Aorta (tissue), 5 donors: ENCODE measurements around the gene TDRKH. TPM values are rescaled to one million over a fixed set of nuclear protein-coding genes. Genes with fewer than 3 reads are reported as not detected.

Experiments used
- ATAC-seq: fragments of 200-7000 bp; cut with Tn5 transposase; one replicate; pipeline ENCODE4 v1.9.1; 2022; ENCODE audit warnings: moderate library complexity; ENCODE audit not compliant: low FRiP score
- DNase-seq, 2 donors: peaks; one replicate each; pipeline ENCODE4 v3.0.0-alpha.2; 2020
- H3K27ac ChIP-seq, 2 donors: one replicate each; pipeline ENCODE4 v1.5.1; 2013; ENCODE audit warnings: low read length in 2 of 2, mild to moderate bottlenecking in 2 of 2, moderate library complexity in 2 of 2, control low read depth in 1 of 2, inconsistent platforms in 1 of 2, low read depth in 1 of 2
- H3K27me3 ChIP-seq, 2 donors: one replicate each; pipeline ENCODE4 v1.6.1; 2013; ENCODE audit warnings: control low read depth in 1 of 2, low read length in 1 of 2, mild to moderate bottlenecking in 1 of 2, moderate library complexity in 1 of 2; ENCODE audit not compliant: insufficient read depth in 2 of 2, control insufficient read depth in 1 of 2
- H3K36me3 ChIP-seq, 2 donors: one replicate each; pipeline ENCODE4 v1.6.1; 2013; ENCODE audit warnings: control low read depth in 1 of 2, low read length in 1 of 2, mild to moderate bottlenecking in 1 of 2; ENCODE audit not compliant: insufficient read depth in 2 of 2, control insufficient read depth in 1 of 2
- H3K4me1 ChIP-seq, 2 donors: one replicate each; pipeline ENCODE4 v1.6.1; 2013; ENCODE audit warnings: low read length in 2 of 2, control low read depth in 1 of 2, mild to moderate bottlenecking in 1 of 2, moderate library complexity in 1 of 2; ENCODE audit not compliant: insufficient read depth in 2 of 2, control insufficient read depth in 1 of 2
- H3K4me3 ChIP-seq, 2 donors: one replicate each; pipeline ENCODE4 v1.5.1; 2013; ENCODE audit warnings: low read length in 2 of 2, control low read depth in 1 of 2, mild to moderate bottlenecking in 1 of 2
- H3K9me3 ChIP-seq: one replicate; pipeline ENCODE4 v1.6.1; 2013; ENCODE audit warnings: mild to moderate bottlenecking, low read length; ENCODE audit not compliant: control insufficient read depth
- WGBS, 2 donors: extraction: QIAGEN DNeasy Blood & Tissue Kit; methylation state at CpG; one replicate each; pipeline ENCODE4 v1.1.7; 2013; 5-methylcytosine and 5-hydroxymethylcytosine counted together
- intact Hi-C, 2 donors: fragments of 100-400 bp; cut with DNase I; formaldehyde crosslinking; loops; one replicate each; pipeline versions ENCODE4 v1.14.2 to v1.15.0; 2022
- polyA plus RNA-seq, 2 donors: library from polyadenylated mRNA; stranded (reverse); fragments of 200-250 nt; gene quantifications; one replicate each; pipeline ENCODE4 v1.2.3, GENCODE V29; 2013
- total RNA-seq, 2 donors: library from RNA; stranded (reverse); fragmentation: NEBNext Ultra II Directional; extraction: Animal tissue kit (Norgen Biotek cat#: 25700); gene quantifications; one replicate each; pipeline ENCODE4 v1.2.1, GENCODE V29; 2021
- donor health status: healthy with polysubstance abuse.
- donor health status: Bipolar disorder and iron deficiency.
- donor health status: DM: no; HTN: no; CAD: no.
- donor health status: DM: no; HTN: no; CAD: no.
- donor health status: DM: yes; HTN: yes; CAD: no.

Gene TDRKH
- total and polyA plus RNA-seq, 4 donors, result 1.5 to 9.1 (median 3.1) TPM

DNA sequence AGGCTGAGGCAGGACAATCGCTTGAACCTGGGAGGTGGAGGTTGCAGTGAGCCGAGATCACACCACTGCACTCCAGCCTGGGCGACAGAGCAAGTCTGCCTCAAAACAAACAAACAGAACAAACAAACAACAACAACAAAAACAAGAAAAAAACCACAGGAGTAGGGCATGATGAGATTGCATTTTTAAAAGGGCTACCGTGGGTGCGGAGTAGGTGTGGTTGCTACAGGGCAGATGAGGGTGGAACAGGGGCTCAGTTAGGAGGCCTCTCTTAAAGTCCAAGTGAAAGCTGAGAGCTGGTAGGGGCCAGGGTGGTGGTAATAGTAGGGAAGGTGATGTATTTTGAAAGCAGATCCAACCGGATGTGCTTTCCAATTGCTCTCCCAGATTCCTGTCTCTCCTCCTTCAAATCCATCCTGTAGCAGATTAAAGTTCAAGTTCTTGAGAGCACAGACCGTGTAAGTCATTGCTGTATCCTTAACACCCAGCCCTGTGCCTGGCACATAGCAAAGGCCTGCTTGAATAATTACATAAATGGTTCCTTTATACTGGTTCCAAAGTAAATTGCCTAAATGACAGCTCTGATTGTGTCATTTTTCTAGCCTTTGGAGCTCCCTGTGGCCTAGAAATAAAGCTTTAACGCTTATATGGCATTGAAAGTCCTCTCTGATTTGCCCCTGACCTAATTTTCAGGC is 19.1 kb upstream of the TDRKH start:
- H3K36me3 ChIP-seq, result no peaks in the 10 kb centered on the region
- no peak for ATAC-seq
- no peaks in the 10 kb centered on the region for H3K4me1 ChIP-seq
- no peak overlapping the region for H3K27ac ChIP-seq
- H3K27me3 ChIP-seq, result no peaks in the 10 kb centered on the region
- no peak overlapping the region for H3K4me3 ChIP-seq
- 69 to 70% methylated on average over 8 of the region's 8 CpGs for WGBS, 2 donors
- DNase-seq, result no peak
- H3K9me3 ChIP-seq, result no peaks in the 10 kb centered on the region
- intact Hi-C loops, result no loop called here

DNA sequence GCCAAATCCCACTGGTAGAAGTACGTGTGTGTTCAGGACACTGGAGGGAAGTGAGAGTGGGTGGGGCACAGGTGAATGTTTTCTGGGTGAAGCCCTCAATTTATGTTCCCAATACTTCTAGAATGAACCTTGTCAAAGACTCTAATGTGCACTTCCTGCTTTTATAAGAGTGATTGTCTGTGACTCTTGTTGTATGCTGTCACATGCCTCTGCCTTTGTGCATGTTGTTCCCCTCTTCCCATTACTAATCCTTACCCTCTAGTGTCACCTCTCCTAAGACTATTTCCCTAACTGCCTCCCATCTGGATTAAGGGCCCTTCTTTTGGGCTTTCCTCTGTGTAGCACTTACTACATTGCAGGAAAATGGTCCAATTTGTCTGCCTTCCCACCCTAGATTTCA is 17.5 kb upstream of the TDRKH start:
- H3K36me3 ChIP-seq, result no peaks in the 10 kb centered on the region
- WGBS, 2 donors, result 70 to 71% methylated on average over 1 of the region's 1 CpG

DNA sequence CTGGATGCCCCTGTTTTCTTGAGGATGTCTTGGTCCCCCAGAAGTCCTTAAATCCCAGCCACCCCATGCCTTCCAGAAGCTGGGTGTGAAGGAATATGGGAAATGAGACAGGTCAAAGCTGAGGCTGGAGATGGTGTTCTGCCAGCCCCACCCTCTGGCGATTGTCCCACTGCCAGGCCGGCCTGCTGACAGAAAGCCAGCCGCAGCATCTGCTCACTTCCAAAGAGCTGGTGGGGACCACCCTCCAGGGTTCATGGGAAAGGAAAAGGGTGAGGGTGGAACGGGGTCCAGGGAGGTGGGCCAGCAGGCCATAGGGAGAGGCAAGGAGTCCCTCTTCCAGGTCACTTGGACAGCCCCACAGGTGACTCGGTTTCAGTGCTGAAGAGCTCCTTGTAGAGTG is 16.8 kb upstream of the TDRKH start:
- ATAC-seq (no peak), DNase-seq (no peak)
- no peak overlapping the region for H3K4me3 ChIP-seq
- no peak overlapping the region for H3K27ac ChIP-seq
- H3K27me3 ChIP-seq, result no peaks in the 10 kb centered on the region
- no peaks in the 10 kb centered on the region for H3K36me3 ChIP-seq
- H3K4me1 ChIP-seq, result no peaks in the 10 kb centered on the region
- WGBS, 2 donors, result 74 to 76% methylated on average over 5 of the region's 5 CpGs
- intact Hi-C loops, result no loop called here
- no peaks in the 10 kb centered on the region for H3K9me3 ChIP-seq

More for the DNA sequence above, 17.5 kb upstream of the TDRKH start:
- intact Hi-C loops, result no loop called here
- Histone ChIP-seq H3K27me3 (no peaks in the 10 kb centered on the region), H3K4me1 (no peaks in the 10 kb centered on the region), H3K9me3 (no peaks in the 10 kb centered on the region), H3K27ac (no peak overlapping the region), H3K4me3 (no peak overlapping the region)
- ATAC-seq (no peak), DNase-seq (no peak)

DNA sequence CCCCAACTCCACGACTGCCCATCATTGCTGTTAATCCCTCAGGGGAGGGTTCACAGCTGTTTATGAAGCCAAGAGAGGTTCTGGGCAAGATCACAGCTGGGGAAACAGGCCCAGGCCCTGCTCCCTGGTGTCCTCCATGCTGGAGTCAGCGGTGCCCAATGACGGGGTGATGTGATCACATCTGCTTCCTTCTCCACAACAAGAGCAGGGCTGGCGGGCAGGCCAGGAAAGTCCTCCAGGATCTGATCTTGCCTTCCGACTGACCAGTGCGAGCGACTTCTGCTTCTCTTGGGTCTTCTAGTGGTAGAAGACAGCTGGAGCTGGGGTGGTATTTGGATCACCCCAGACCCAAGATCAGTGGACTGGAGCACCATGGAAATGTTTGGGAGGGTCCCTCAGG is 15.9 kb upstream of the TDRKH start:
- Histone ChIP-seq H3K9me3 (no peaks in the 10 kb centered on the region), H3K4me1 (no peaks in the 10 kb centered on the region), H3K27me3 (no peaks in the 10 kb centered on the region), H3K27ac (no peak overlapping the region), H3K36me3 (no peaks in the 10 kb centered on the region), H3K4me3 (no peak overlapping the region)
- ATAC-seq, result no peak
- no peak for DNase-seq
- intact Hi-C loops, result no loop called here
- WGBS, 2 donors, result 85 to 88% methylated on average over 7 of the region's 7 CpGs

DNA sequence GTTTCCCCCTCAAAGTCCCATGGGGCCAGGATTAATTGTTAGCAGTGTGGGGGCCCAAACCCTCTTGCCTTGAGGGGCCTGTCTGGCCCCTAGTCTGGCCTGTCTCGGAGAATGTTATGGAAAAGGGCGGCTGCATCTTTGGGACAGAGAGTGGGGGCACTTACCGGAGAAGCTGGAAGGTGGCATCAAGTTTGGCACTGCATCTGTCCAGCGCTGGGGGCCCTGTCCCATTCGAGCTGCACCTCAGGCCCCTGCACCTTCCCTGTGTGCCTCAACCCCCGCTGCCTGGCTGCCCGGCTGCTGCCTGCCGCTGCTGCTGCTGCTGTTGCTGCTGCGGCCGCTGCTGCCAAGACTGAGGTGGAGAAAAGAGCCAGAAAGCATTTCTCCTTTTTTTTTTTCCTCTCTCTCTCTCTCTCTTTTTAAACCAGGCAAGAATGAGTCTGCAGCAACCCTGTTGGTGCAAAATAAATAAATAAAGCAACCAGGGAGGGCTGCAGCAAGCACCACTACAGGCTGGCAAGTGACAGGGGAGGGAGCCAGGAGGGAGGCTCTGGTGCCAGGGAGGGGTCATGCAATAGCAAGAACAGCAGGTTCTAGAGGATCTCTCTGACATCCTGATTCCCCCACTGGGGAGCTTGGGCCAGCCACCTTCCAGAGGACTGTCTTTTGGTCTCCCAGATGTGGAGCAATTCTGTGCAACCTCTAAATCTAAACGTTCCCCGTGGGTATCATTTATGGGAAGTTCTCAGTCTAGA is 14.9 kb upstream of the TDRKH start, which contains the start of gene LINGO4:
LINGO4 (minus strand) TSS at position 354 of the 755 bp plus-strand sequence. CDS start 2,715 bp downstream, outside the sequence.
- DNase-seq (no peak), ATAC-seq (no peak)
- Histone ChIP-seq H3K27me3 (no peaks in the 10 kb centered on the region), H3K4me3 (no peak within 1 kb of the TSS), H3K4me1 (no peaks in the 10 kb centered on the region), H3K36me3 (no peaks in the 10 kb centered on the region), H3K9me3 (no peaks in the 10 kb centered on the region), H3K27ac (no peak within 1 kb of the TSS)
- 31% methylated on average over 12 of the region's 12 CpGs for WGBS, 2 donors
- intact Hi-C loops, result no loop called here

DNA sequence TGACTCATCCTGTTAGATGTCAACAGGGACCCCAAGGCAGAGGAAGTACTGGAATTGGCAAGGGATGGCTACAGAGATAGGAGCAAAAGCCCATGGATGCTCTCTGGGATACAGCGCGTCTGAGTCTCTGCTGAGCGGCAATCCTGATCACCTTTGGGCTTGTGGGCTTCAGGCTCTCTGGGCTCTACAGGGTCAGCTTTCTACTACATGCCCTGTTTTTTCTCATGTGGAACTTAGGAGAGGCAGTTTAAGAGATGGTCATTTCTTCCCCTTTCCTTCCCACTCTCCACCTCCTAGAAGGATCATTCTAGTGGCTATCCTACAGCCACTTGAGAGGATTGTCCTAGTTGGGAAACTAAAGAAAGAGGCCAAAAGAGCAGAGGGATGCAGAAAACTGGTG is 13.6 kb upstream of the TDRKH start:
- WGBS, 2 donors, result 93 to 95% methylated on average over 3 of the region's 3 CpGs
- Histone ChIP-seq H3K9me3 (no peaks in the 10 kb centered on the region), H3K4me1 (no peaks in the 10 kb centered on the region), H3K36me3 (no peaks in the 10 kb centered on the region), H3K4me3 (no peak overlapping the region), H3K27me3 (no peaks in the 10 kb centered on the region), H3K27ac (no peak overlapping the region)
- intact Hi-C loops, result no loop called here
- ATAC-seq (no peak), DNase-seq (no peak)

DNA sequence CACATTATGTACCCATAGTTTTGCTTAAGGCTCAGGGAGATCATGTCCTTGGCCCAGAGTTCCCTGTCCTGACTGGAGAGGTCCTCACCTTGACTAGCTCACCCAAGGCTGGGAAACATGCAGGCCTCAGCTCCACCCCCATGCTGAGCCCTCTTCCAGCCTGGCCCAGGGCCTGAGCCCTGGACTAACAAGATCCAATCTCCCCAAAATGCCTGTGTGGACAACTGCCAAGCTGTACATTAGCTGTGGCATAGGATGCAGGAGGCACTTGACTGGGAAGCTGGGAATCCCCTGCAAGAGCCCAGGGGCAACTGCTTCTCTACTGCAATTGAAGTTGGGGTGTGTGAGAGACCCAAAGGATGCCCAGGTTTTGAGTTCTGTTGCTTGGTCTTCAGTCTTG is 12.9 kb upstream of the TDRKH start:
- no peaks in the 10 kb centered on the region for H3K36me3 ChIP-seq
- no peaks in the 10 kb centered on the region for H3K9me3 ChIP-seq
- no peaks in the 10 kb centered on the region for H3K27me3 ChIP-seq
- ATAC-seq, result no peak
- H3K4me3 ChIP-seq, result no peak overlapping the region
- DNase-seq, result no peak
- intact Hi-C loops, result no loop called here
- H3K4me1 ChIP-seq, result no peaks in the 10 kb centered on the region
- no peak overlapping the region for H3K27ac ChIP-seq

DNA sequence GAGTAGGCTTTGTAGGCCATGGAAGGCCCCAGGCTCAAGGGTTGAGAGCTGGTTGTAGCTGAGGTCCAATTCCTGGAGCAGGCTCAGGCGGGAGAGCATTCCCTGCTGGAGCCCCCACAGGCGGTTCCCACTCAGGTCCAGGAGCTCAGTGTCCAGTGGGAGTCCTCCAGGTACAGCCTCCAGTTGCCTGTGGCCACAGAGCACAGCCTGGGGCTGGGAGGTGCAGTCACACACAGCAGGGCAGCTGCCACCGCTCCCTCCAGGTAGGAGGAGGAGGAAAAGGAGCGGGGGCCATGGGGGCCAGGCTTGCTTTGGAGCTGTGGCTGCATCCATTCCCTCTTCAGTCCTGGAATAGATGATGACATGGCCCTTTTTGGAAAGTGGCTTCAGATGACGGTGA is 12.1 kb upstream of the TDRKH start:
- Histone ChIP-seq H3K9me3 (no peaks in the 10 kb centered on the region), H3K27ac (no peak overlapping the region), H3K36me3 (no peaks in the 10 kb centered on the region), H3K27me3 (no peaks in the 10 kb centered on the region), H3K4me1 (no peaks in the 10 kb centered on the region), H3K4me3 (no peak overlapping the region)
- no peak for ATAC-seq
- DNase-seq, result no peak
- 89 to 91% methylated on average over 5 of the region's 5 CpGs for WGBS, 2 donors
- intact Hi-C loops, result no loop called here

DNA sequence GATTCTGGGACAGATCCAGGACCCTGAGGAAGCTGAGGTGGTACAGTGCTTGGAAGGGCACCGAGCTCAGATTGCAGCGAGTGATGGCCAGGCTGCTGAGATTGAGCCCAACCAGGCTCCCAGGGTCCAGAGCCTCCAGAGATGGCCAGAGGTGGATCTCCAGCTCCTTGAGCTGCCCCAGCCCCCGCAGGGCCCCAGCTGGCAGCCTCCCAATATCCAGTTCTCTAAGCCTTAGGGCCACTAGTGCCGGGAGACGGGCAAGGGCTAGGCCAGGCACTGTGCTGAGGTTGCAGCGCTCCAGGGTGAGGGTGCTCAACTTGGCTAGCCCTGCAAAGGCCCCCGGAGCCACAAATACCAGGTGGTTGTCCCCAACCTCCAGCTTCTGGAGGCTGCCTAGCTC is 11.5 kb upstream of the TDRKH start:
- WGBS, 2 donors, result 82 to 85% methylated on average over 7 of the region's 7 CpGs

More for the DNA sequence above, 11.5 kb upstream of the TDRKH start:
- Histone ChIP-seq H3K27me3 (no peaks in the 10 kb centered on the region), H3K4me1 (no peaks in the 10 kb centered on the region), H3K27ac (no peak overlapping the region), H3K36me3 (no peaks in the 10 kb centered on the region), H3K4me3 (no peak overlapping the region), H3K9me3 (no peaks in the 10 kb centered on the region)
- DNase-seq (no peak), ATAC-seq (no peak)
- intact Hi-C loops, result no loop called here
